ENCODE measurements around the gene WDR81. TPM values are rescaled to one million over a fixed set of nuclear protein-coding genes. Genes with fewer than 3 reads are reported as not detected.

Gene WDR81
- total and polyA plus RNA-seq, 2 experiments from 2014 or later: 3.5 to 14.5 TPM

GRCh38 chr17:1716912-1717695, 7.4 kb upstream of the WDR81 start:
- H3K27me3 ChIP-seq (ENCODE audit: insufficient read depth): no peaks in the 10 kb centered on the region
- H3K36me3 Mint-ChIP-seq (ENCODE audit: low read depth): peaks cover 11% of the 10 kb centered on the region; the same call in 2 of the 3 replicates
- TF ChIP-seq, protein P1, sequence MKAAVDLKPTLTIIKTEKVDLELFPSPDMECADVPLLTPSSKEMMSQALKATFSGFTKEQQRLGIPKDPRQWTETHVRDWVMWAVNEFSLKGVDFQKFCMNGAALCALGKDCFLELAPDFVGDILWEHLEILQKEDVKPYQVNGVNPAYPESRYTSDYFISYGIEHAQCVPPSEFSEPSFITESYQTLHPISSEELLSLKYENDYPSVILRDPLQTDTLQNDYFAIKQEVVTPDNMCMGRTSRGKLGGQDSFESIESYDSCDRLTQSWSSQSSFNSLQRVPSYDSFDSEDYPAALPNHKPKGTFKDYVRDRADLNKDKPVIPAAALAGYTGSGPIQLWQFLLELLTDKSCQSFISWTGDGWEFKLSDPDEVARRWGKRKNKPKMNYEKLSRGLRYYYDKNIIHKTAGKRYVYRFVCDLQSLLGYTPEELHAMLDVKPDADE (IDR thresholded peaks at IDR 0.05): peak; percentile 56; the same call in 1 of the 2 replicates
- TF ChIP-seq CREB1 (CRISPR knock-in tag; IDR thresholded peaks at IDR 0.05; ENCODE audit: low read depth) (peak; percentile 50), POLR2AphosphoS5 (IDR thresholded peaks at IDR 0.05; ENCODE audit: low read depth) (peak; percentile 47), EZH2phosphoT487 (IDR thresholded peaks at IDR 0.05; ENCODE audit: unreplicated experiment) (no peak)
- H4K20me1 ChIP-seq (replicated peaks; ENCODE audit: insufficient read depth): no peaks in the 10 kb centered on the region
- ATAC-seq (peak; percentile 67), DNase-seq (ENCODE audit: low spot score) (peak; percentile 99)
- H3F3A ChIP-seq (replicated peaks; ENCODE audit: low read depth): peaks cover 3% of the 10 kb centered on the region
- no peaks in the 10 kb centered on the region for H3K9me3 Mint-ChIP-seq
- peaks cover 19% of the 10 kb centered on the region for H3K4me1 ChIP-seq (ENCODE audit: insufficient read depth)
- peak overlapping the region; percentile 94 for H3K4me3 Mint-ChIP-seq
- no peaks in the 10 kb centered on the region for H3K79me2 ChIP-seq (replicated peaks; ENCODE audit: insufficient read depth)
- H3K4me1 Mint-ChIP-seq: peaks cover 20% of the 10 kb centered on the region
- H3K4me2 ChIP-seq: peak overlapping the region; percentile 75
- H3K27ac ChIP-seq (ENCODE audit: low read depth): peak overlapping the region; percentile 97
- peaks cover 39% of the 10 kb centered on the region for H3K27me3 Mint-ChIP-seq (ENCODE audit: insufficient read depth, low read depth, poor library complexity)
- no peaks in the 10 kb centered on the region for H3K9me2 ChIP-seq (ENCODE audit: insufficient read depth)
- no peaks in the 10 kb centered on the region for H3K36me3 ChIP-seq (ENCODE audit: insufficient read depth)
- H3K4me3 ChIP-seq: peak overlapping the region; percentile 58
- H3K27ac Mint-ChIP-seq: peak overlapping the region; percentile 100
- no peak overlapping the region for H2AFZ ChIP-seq

GRCh38 chr17:1718362-1719165, 5.9 kb upstream of the WDR81 start:
- Histone ChIP-seq H3K9me2 (ENCODE audit: insufficient read depth) (no peaks in the 10 kb centered on the region), H3K4me1 (ENCODE audit: insufficient read depth) (peaks cover 16% of the 10 kb centered on the region), H2AFZ (no peak overlapping the region), H4K20me1 (replicated peaks; ENCODE audit: insufficient read depth) (no peaks in the 10 kb centered on the region), H3K4me3 (peak overlapping the region; percentile 58; the same call in 1 of the 2 replicates), H3F3A (replicated peaks; ENCODE audit: low read depth) (peaks cover 5% of the 10 kb centered on the region), H3K27me3 (ENCODE audit: insufficient read depth) (peaks cover under 1% of the 10 kb centered on the region; the same call in 1 of the 2 replicates), H3K27ac (ENCODE audit: low read depth) (no peak overlapping the region), H3K36me3 (ENCODE audit: insufficient read depth) (no peaks in the 10 kb centered on the region), H3K79me2 (replicated peaks; ENCODE audit: insufficient read depth) (no peaks in the 10 kb centered on the region), H3K4me2 (no peak overlapping the region; the same call in 1 of the 2 replicates)
- H3K27me3 Mint-ChIP-seq (ENCODE audit: insufficient read depth, low read depth, poor library complexity): peaks cover 42% of the 10 kb centered on the region
- H3K4me1 Mint-ChIP-seq: peaks cover 10% of the 10 kb centered on the region; the same call in 2 of the 3 replicates
- peaks cover 3% of the 10 kb centered on the region; the same call in 2 of the 3 replicates for H3K36me3 Mint-ChIP-seq (ENCODE audit: low read depth)
- no peaks in the 10 kb centered on the region for H3K9me3 Mint-ChIP-seq
- ATAC-seq (no peak), DNase-seq (ENCODE audit: low spot score) (no peak)
- H3K4me3 Mint-ChIP-seq: peak overlapping the region; percentile 94
- H3K27ac Mint-ChIP-seq: peak overlapping the region; percentile 100; the same call in 1 of the 2 replicates
- TF ChIP-seq, protein P2, sequence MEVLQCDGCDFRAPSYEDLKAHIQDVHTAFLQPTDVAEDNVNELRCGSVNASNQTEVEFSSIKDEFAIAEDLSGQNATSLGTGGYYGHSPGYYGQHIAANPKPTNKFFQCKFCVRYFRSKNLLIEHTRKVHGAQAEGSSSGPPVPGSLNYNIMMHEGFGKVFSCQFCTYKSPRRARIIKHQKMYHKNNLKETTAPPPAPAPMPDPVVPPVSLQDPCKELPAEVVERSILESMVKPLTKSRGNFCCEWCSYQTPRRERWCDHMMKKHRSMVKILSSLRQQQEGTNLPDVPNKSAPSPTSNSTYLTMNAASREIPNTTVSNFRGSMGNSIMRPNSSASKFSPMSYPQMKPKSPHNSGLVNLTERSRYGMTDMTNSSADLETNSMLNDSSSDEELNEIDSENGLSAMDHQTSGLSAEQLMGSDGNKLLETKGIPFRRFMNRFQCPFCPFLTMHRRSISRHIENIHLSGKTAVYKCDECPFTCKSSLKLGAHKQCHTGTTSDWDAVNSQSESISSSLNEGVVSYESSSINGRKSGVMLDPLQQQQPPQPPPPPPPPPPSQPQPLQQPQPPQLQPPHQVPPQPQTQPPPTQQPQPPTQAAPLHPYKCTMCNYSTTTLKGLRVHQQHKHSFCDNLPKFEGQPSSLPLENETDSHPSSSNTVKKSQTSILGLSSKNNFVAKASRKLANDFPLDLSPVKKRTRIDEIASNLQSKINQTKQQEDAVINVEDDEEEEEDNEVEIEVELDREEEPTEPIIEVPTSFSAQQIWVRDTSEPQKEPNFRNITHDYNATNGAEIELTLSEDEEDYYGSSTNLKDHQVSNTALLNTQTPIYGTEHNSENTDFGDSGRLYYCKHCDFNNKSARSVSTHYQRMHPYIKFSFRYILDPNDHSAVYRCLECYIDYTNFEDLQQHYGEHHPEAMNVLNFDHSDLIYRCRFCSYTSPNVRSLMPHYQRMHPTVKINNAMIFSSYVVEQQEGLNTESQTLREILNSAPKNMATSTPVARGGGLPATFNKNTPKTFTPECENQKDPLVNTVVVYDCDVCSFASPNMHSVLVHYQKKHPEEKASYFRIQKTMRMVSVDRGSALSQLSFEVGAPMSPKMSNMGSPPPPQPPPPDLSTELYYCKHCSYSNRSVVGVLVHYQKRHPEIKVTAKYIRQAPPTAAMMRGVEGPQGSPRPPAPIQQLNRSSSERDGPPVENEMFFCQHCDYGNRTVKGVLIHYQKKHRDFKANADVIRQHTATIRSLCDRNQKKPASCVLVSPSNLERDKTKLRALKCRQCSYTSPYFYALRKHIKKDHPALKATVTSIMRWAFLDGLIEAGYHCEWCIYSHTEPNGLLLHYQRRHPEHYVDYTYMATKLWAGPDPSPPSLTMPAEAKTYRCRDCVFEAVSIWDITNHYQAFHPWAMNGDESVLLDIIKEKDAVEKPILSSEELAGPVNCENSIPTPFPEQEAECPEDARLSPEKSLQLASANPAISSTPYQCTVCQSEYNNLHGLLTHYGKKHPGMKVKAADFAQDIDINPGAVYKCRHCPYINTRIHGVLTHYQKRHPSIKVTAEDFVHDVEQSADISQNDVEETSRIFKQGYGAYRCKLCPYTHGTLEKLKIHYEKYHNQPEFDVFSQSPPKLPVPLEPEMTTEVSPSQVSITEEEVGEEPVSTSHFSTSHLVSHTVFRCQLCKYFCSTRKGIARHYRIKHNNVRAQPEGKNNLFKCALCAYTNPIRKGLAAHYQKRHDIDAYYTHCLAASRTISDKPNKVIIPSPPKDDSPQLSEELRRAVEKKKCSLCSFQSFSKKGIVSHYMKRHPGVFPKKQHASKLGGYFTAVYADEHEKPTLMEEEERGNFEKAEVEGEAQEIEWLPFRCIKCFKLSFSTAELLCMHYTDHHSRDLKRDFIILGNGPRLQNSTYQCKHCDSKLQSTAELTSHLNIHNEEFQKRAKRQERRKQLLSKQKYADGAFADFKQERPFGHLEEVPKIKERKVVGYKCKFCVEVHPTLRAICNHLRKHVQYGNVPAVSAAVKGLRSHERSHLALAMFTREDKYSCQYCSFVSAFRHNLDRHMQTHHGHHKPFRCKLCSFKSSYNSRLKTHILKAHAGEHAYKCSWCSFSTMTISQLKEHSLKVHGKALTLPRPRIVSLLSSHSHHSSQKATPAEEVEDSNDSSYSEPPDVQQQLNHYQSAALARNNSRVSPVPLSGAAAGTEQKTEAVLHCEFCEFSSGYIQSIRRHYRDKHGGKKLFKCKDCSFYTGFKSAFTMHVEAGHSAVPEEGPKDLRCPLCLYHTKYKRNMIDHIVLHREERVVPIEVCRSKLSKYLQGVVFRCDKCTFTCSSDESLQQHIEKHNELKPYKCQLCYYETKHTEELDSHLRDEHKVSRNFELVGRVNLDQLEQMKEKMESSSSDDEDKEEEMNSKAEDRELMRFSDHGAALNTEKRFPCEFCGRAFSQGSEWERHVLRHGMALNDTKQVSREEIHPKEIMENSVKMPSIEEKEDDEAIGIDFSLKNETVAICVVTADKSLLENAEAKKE (CRISPR knock-in tag; IDR thresholded peaks at IDR 0.05): no peak
- TF ChIP-seq EZH2 (IDR thresholded peaks at IDR 0.05; ENCODE audit: low read depth, unreplicated experiment): no peak
- no peak for TF ChIP-seq POLR2AphosphoS5 (IDR thresholded peaks at IDR 0.05; ENCODE audit: low read depth)
- no peak for TF ChIP-seq CTCF (conservative IDR thresholded peaks at IDR 0.05; ENCODE audit: low read depth in 2 of 2)
- TF ChIP-seq, protein P1 (IDR thresholded peaks at IDR 0.05): no peak
